AML-193 (cell line): ENCODE results near the gene LSG1.
A peak's percentile ranks its signal among the peaks of the same experiment; 100 is the strongest.

Experiments used
- DNase-seq, 2 experiments: peaks; one replicate each; lab custom pipeline; 2025; lab: John Stamatoyannopoulos, UW

Gene LSG1

GRCh38 chr3:194686816-194687637 lies 15.0 kb upstream of the LSG1 start:
- DNase-seq, result peak in 1 of 2 experiments; percentile 50

GRCh38 chr3:194686414-194686815 lies 14.4 kb upstream of the LSG1 start:
- DNase-seq, result no peak

- peak; percentile 93 to 95 for DNase-seq
Measured at GRCh38 chr3:194685718-194686413, 13.9 kb upstream of the LSG1 start, which contains the start of gene FAM43A. Gene FAM43A (plus strand): TSS chr3:194685883. CDS start chr3:194686827, 944 bp downstream.

GRCh38 chr3:194685065-194685717 lies 13.2 kb upstream of the LSG1 start:
- no peak for DNase-seq

GRCh38 chr3:194683380-194683779 lies 11.4 kb upstream of the LSG1 start:
- no peak for DNase-seq

- DNase-seq, result peak; percentile 92 to 93
Measured at GRCh38 chr3:194682694-194683310, 10.8 kb upstream of the LSG1 start.

GRCh38 chr3:194682189-194682693 lies 10.2 kb upstream of the LSG1 start:
- DNase-seq, result no peak

- no peak for DNase-seq
Measured at GRCh38 chr3:194680888-194681615, 9.1 kb upstream of the LSG1 start.

GRCh38 chr3:194676471-194676870 lies 4.5 kb upstream of the LSG1 start:
- no peak for DNase-seq

GRCh38 chr3:194675680-194676079 lies 3.7 kb upstream of the LSG1 start:
- DNase-seq, result no peak

GRCh38 chr3:194675081-194675640 lies 3.2 kb upstream of the LSG1 start:
- DNase-seq, result no peak

- DNase-seq, result no peak
Measured at GRCh38 chr3:194673761-194674160, 1.8 kb upstream of the LSG1 start.

- no peak for DNase-seq
Measured at GRCh38 chr3:194672876-194673275, 885 bp upstream of the LSG1 start.

GRCh38 chr3:194671511-194671899 lies 486 bp downstream of the LSG1 start:
- DNase-seq, result peak; percentile 67 to 74

- no peak for DNase-seq
Measured at GRCh38 chr3:194667363-194667762, 4.6 kb downstream of the LSG1 start.

- no peak for DNase-seq
Measured at GRCh38 chr3:194664857-194665256, 7.1 kb downstream of the LSG1 start.

GRCh38 chr3:194661946-194662345 lies 10.0 kb downstream of the LSG1 start:
- no peak for DNase-seq

GRCh38 chr3:194661374-194661773 lies 10.6 kb downstream of the LSG1 start:
- DNase-seq, result no peak

- DNase-seq, result no peak
Measured at GRCh38 chr3:194659778-194660177, 12.2 kb downstream of the LSG1 start.

- peak; percentile 13 to 20 for DNase-seq
Measured at GRCh38 chr3:194658477-194659242, 13.3 kb downstream of the LSG1 start.
